GM12878 (cell line): ENCODE results near the gene SLAMF1. TPM values are rescaled to one million over a fixed set of nuclear protein-coding genes. Genes with fewer than 3 reads are reported as not detected.

Source experiments
- DPF2 ChIP-seq: fragments of 450-650 bp; IDR thresholded peaks from 2 replicates; pipeline ENCODE4 v1.6.1; 2017; ENCODE audit warnings: mild to moderate bottlenecking
- HDGF ChIP-seq: fragments of 450-650 bp; IDR thresholded peaks from 2 replicates; pipeline ENCODE4 v1.6.1; 2016; ENCODE audit warnings: antibody characterized with exemption
- KAT2A ChIP-seq: conservative IDR thresholded peaks from 2 replicates; pipeline ENCODE4 v1.6.1; 2011; ENCODE audit warnings: low read depth, low read length; ENCODE audit not compliant: control insufficient read depth
- MEF2A ChIP-seq: IDR thresholded peaks from 2 replicates; pipeline ENCODE4 v1.6.1; 2011; ENCODE audit warnings: low read depth, mild to moderate bottlenecking, low read length, moderate library complexity; ENCODE audit not compliant: insufficient read depth
- NFYA ChIP-seq: IDR thresholded peaks from 2 replicates; pipeline ENCODE4 v1.6.1; 2011; ENCODE audit warnings: low read depth, mild to moderate bottlenecking, low read length, improper control_type of control experiment, borderline replicate concordance
- RAD51 ChIP-seq: fragments of 450-650 bp; IDR thresholded peaks from 2 replicates; pipeline ENCODE4 v1.6.1; 2016; ENCODE audit warnings: moderate library complexity, mild to moderate bottlenecking, inconsistent platforms
- RBBP5 ChIP-seq: fragments of 200-600 bp; sonication (generic); conservative IDR thresholded peaks from 2 replicates; pipeline ENCODE4 v1.6.1; 2016
- RUNX3 ChIP-seq: IDR thresholded peaks from 2 replicates; pipeline ENCODE4 v1.6.1; 2012; ENCODE audit warnings: low read length, inconsistent platforms
- SPI1 ChIP-seq: IDR thresholded peaks from 2 replicates; pipeline ENCODE4 v1.6.1; 2011; ENCODE audit warnings: low read depth, mild to moderate bottlenecking, low read length, moderate library complexity, borderline replicate concordance; ENCODE audit not compliant: insufficient read depth
- TCF12 ChIP-seq: IDR thresholded peaks from 2 replicates; pipeline ENCODE4 v1.6.1; 2011; ENCODE audit warnings: low read depth, mild to moderate bottlenecking, low read length
- TCF3 ChIP-seq: IDR thresholded peaks from 2 replicates; pipeline ENCODE4 v1.6.1; 2012; ENCODE audit warnings: low read depth, mild to moderate bottlenecking, low read length, borderline replicate concordance; ENCODE audit not compliant: insufficient read depth
- WRNIP1 ChIP-seq: IDR thresholded peaks from 2 replicates; pipeline ENCODE4 v1.6.1; 2011; ENCODE audit warnings: low read depth, low read length, improper control_type of control experiment, borderline replicate concordance
- YBX1 ChIP-seq: fragments of 450-650 bp; IDR thresholded peaks from 2 replicates; pipeline ENCODE4 v1.6.1; 2016; ENCODE audit warnings: antibody characterized with exemption
- YY1 ChIP-seq: IDR thresholded peaks from 2 replicates; pipeline ENCODE4 v1.6.1; 2011; ENCODE audit warnings: low read depth, mild to moderate bottlenecking, low read length
- polyA plus RNA-seq, 11 experiments: library from polyadenylated mRNA; depleted of rRNA in 4 of 11; unstranded in 6 of 11; stranded (reverse) in 5 of 11; fragments of >200 nt; fragmentation: Nextera tagmentation in 4 of 11; fragmentation: Illumina TruSeq in 1 of 11; extraction: Ambion mirVana in 4 of 11; extraction: Trizol in 1 of 11; gene quantifications; 1 replicate in 1 of 11; 2 replicates in 10 of 11; pipeline versions ENCODE4 v1.2.1 to v1.2.3, GENCODE V29; 2011 to 2016; ENCODE audit warnings: inconsistent platforms in 2 of 11, missing spikeins in 2 of 11, low read depth in 1 of 11
- total RNA-seq, 4 experiments: library from RNA; depleted of rRNA in 3 of 4; stranded (reverse); fragments of >200 nt in 3 of 4; fragmentation: Illumina TruSeq in 1 of 4; extraction: Trizol in 1 of 4; gene quantifications; 2 replicates each; pipeline versions ENCODE4 v1.2.1 to v1.2.3, GENCODE V29; 2013 to 2021
- TF ChIP-seq, protein P1 (sequence below): IDR thresholded peaks from 2 replicates; pipeline ENCODE4 v1.6.1; 2012; ENCODE audit warnings: mild to moderate bottlenecking, low read depth, low read length
- TF ChIP-seq, protein P2 (sequence below): IDR thresholded peaks from 2 replicates; pipeline ENCODE4 v1.6.1; 2011; ENCODE audit warnings: borderline replicate concordance, low read depth, mild to moderate bottlenecking, moderate library complexity, low read length; ENCODE audit not compliant: insufficient read depth, poor library complexity, severe bottlenecking
- TF ChIP-seq, protein P3 (sequence below): fragments of 450-650 bp; IDR thresholded peaks from 2 replicates; pipeline ENCODE4 v1.6.1; 2017; ENCODE audit warnings: mild to moderate bottlenecking, moderate library complexity
- TF ChIP-seq, protein P4 (sequence below): IDR thresholded peaks from 2 replicates; pipeline ENCODE4 v1.6.1; 2012; ENCODE audit warnings: low read length, inconsistent platforms

The SLAMF1 gene
- total and polyA plus RNA-seq, 10 of the 15 experiments (the other 5 are each of a cell fraction or from before 2014, with no cell fraction given) = 87.3 to 260 (median 131) TPM

DNA sequence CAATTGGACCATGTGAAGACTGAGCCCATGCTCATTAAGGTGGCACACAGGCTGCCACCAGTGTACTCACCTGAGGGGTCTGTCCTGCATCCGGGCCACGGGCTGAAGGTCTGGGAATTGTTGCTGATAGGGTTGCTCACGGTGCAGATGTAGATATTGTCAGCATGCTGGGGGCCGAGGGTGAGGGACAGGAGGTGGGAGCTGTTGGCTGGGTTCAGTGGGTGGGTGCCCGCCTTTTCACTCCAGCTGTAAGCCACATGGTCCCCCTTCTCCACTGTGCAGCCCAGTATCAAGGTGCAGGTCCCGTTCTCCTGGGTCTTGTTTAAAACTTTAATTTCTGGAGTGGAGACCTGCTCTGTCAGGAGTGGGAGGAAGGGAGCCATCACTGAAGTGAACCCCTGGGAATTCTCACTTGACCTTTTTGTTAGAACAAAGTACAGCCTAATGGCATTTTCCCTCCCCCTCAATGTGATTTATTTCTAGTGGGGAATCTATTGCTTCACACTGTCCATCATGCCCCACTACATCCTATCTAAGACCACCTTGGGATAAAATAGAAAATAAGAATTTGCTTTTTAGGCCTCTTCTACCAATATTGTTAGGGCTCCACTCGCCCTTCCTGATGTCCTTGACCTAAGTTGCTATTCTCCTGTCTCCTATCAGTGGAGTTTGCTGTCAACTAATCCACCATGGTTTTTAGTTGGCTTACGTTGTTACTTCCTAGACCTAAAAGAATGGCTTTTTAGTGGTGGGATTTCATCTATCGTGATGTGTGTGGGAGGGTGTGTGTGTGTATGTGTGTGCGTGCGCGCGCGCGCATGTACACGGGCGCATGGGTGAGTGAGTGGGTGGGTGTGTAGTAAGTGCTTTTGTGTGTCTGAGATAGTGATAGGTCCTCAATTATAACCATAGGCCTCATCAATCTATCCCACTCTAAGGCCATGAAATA is 12.0 kb downstream of the SLAMF1 start (continued):
- TF ChIP-seq, protein P1, sequence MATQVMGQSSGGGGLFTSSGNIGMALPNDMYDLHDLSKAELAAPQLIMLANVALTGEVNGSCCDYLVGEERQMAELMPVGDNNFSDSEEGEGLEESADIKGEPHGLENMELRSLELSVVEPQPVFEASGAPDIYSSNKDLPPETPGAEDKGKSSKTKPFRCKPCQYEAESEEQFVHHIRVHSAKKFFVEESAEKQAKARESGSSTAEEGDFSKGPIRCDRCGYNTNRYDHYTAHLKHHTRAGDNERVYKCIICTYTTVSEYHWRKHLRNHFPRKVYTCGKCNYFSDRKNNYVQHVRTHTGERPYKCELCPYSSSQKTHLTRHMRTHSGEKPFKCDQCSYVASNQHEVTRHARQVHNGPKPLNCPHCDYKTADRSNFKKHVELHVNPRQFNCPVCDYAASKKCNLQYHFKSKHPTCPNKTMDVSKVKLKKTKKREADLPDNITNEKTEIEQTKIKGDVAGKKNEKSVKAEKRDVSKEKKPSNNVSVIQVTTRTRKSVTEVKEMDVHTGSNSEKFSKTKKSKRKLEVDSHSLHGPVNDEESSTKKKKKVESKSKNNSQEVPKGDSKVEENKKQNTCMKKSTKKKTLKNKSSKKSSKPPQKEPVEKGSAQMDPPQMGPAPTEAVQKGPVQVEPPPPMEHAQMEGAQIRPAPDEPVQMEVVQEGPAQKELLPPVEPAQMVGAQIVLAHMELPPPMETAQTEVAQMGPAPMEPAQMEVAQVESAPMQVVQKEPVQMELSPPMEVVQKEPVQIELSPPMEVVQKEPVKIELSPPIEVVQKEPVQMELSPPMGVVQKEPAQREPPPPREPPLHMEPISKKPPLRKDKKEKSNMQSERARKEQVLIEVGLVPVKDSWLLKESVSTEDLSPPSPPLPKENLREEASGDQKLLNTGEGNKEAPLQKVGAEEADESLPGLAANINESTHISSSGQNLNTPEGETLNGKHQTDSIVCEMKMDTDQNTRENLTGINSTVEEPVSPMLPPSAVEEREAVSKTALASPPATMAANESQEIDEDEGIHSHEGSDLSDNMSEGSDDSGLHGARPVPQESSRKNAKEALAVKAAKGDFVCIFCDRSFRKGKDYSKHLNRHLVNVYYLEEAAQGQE = no peak
- TF ChIP-seq, protein P2, sequence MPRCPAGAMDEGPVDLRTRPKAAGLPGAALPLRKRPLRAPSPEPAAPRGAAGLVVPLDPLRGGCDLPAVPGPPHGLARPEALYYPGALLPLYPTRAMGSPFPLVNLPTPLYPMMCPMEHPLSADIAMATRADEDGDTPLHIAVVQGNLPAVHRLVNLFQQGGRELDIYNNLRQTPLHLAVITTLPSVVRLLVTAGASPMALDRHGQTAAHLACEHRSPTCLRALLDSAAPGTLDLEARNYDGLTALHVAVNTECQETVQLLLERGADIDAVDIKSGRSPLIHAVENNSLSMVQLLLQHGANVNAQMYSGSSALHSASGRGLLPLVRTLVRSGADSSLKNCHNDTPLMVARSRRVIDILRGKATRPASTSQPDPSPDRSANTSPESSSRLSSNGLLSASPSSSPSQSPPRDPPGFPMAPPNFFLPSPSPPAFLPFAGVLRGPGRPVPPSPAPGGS = peak; percentile 85
- TF ChIP-seq MEF2A (no peak), YBX1 (no peak), TCF12 (no peak), SPI1 (no peak), YY1 (0 out of 2 replicates have a peak, but pooled peaks have one; percentile 9), TCF3 (peak; percentile 49; the same call in 1 of the 2 replicates), WRNIP1 (no peak), NFYA (no peak), KAT2A (no peak), HDGF (no peak), RAD51 (no peak), DPF2 (no peak), RUNX3 (peak; percentile 21; the same call in 1 of the 2 replicates), RBBP5 (no peak)
- TF ChIP-seq, protein P3, sequence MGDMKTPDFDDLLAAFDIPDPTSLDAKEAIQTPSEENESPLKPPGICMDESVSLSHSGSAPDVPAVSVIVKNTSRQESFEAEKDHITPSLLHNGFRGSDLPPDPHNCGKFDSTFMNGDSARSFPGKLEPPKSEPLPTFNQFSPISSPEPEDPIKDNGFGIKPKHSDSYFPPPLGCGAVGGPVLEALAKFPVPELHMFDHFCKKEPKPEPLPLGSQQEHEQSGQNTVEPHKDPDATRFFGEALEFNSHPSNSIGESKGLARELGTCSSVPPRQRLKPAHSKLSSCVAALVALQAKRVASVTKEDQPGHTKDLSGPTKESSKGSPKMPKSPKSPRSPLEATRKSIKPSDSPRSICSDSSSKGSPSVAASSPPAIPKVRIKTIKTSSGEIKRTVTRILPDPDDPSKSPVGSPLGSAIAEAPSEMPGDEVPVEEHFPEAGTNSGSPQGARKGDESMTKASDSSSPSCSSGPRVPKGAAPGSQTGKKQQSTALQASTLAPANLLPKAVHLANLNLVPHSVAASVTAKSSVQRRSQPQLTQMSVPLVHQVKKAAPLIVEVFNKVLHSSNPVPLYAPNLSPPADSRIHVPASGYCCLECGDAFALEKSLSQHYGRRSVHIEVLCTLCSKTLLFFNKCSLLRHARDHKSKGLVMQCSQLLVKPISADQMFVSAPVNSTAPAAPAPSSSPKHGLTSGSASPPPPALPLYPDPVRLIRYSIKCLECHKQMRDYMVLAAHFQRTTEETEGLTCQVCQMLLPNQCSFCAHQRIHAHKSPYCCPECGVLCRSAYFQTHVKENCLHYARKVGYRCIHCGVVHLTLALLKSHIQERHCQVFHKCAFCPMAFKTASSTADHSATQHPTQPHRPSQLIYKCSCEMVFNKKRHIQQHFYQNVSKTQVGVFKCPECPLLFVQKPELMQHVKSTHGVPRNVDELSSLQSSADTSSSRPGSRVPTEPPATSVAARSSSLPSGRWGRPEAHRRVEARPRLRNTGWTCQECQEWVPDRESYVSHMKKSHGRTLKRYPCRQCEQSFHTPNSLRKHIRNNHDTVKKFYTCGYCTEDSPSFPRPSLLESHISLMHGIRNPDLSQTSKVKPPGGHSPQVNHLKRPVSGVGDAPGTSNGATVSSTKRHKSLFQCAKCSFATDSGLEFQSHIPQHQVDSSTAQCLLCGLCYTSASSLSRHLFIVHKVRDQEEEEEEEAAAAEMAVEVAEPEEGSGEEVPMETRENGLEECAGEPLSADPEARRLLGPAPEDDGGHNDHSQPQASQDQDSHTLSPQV = no peak
- TF ChIP-seq, protein P4, sequence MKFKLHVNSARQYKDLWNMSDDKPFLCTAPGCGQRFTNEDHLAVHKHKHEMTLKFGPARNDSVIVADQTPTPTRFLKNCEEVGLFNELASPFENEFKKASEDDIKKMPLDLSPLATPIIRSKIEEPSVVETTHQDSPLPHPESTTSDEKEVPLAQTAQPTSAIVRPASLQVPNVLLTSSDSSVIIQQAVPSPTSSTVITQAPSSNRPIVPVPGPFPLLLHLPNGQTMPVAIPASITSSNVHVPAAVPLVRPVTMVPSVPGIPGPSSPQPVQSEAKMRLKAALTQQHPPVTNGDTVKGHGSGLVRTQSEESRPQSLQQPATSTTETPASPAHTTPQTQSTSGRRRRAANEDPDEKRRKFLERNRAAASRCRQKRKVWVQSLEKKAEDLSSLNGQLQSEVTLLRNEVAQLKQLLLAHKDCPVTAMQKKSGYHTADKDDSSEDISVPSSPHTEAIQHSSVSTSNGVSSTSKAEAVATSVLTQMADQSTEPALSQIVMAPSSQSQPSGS = 0 out of 2 replicates have a peak, but pooled peaks have one; percentile 25
